GM12878 (cell line): Measurements from ENCODE around the gene PLEKHA5. TPM values are rescaled to one million over a fixed set of nuclear protein-coding genes. Genes with fewer than 3 reads are reported as not detected.

Experiments
- ATAC-seq: fragments of 200-7000 bp; cut with Tn5 transposase; 3 replicates; pipeline ENCODE4 v1.9.1; 2020; ENCODE audit warnings: mild to moderate bottlenecking, moderate library complexity
- BruUV-seq: library from RNA; stranded (reverse); fragments of 400-500 nt; replicated peaks from 2 replicates; lab custom pipeline; 2021; lab: Mats Ljungman, UMichigan
- CTCF ChIA-PET: fragments of 300-600 bp; sonication (Branson Sonifier 250); formaldehyde crosslinking; extraction: SDS; loops from one replicate; lab custom pipeline; 2021; ENCODE audit warnings: inconsistent platforms; lab: Yijun Ruan, JAX
- POLR2A ChIA-PET: fragments of 350-600 bp; formaldehyde crosslinking; extraction: SDS; loops from one replicate; lab custom pipeline; 2021; ENCODE audit warnings: inconsistent platforms; lab: Charles Lee
- RAD21 ChIA-PET: fragments of 300-600 bp; sonication (Branson Sonifier 250); formaldehyde crosslinking; loops from one replicate; lab custom pipeline; 2023; ENCODE audit warnings: antibody characterized with exemption; ENCODE audit not compliant: unreplicated experiment; lab: Charles Lee
- SMC1A ChIA-PET: fragments of 300-600 bp; sonication (Branson Sonifier 250); formaldehyde crosslinking; loops from one replicate; lab custom pipeline; 2023; ENCODE audit not compliant: unreplicated experiment, uncharacterized antibody; lab: Charles Lee
- DNase-seq: peaks from one replicate; pipeline ENCODE4 v3.0.0-alpha.2; 2011; ENCODE audit warnings: low read depth, low spot score
- FAIRE-seq: peaks from 3 replicates; lab custom pipeline; 2011; peaks lifted over from hg19 to GRCh38; lab: Jason Lieb, UNC
- H2AFZ ChIP-seq: 2 replicates; pipeline ENCODE4 v1.6.0; 2011; ENCODE audit warnings: low read depth, low read length, control low read depth; ENCODE audit not compliant: control insufficient read depth
- H3K27ac ChIP-seq: 2 replicates; pipeline ENCODE4 v1.5.1; 2011; ENCODE audit warnings: control low read depth; ENCODE audit not compliant: control insufficient read depth, insufficient read depth
- H3K27me3 ChIP-seq, 2 experiments: replicated peaks in 1 of 2; 2 replicates each; pipeline versions ENCODE4 v1.6.0 to v1.6.1; 2011; ENCODE audit warnings: low read length in 1 of 2; ENCODE audit not compliant: control insufficient read depth in 2 of 2, insufficient read depth in 2 of 2
- H3K36me3 ChIP-seq, 2 experiments: 2 replicates each; pipeline ENCODE4 v1.5.1; 2011; ENCODE audit warnings: low read length in 1 of 2; ENCODE audit not compliant: control insufficient read depth in 2 of 2, insufficient read depth in 2 of 2
- H3K4me1 ChIP-seq: 2 replicates; pipeline ENCODE4 v1.6.1; 2011; ENCODE audit warnings: mild to moderate bottlenecking, low read length, moderate library complexity, mixed read lengths; ENCODE audit not compliant: control insufficient read depth, insufficient read depth
- H3K4me2 ChIP-seq: 2 replicates; pipeline ENCODE4 v1.6.0; 2011; ENCODE audit warnings: control low read depth; ENCODE audit not compliant: control insufficient read depth, insufficient read depth
- H3K4me3 ChIP-seq: fragments of 200-600 bp; sonication (generic); 2 replicates; pipeline ENCODE4 v1.5.1; 2016
- H3K79me2 ChIP-seq: 2 replicates; pipeline ENCODE4 v1.6.0; 2011; ENCODE audit warnings: low read length; ENCODE audit not compliant: control insufficient read depth, insufficient read depth
- H3K9ac ChIP-seq: 2 replicates; pipeline ENCODE4 v1.8.0; 2011; ENCODE audit warnings: low read length, control low read depth, mixed read lengths; ENCODE audit not compliant: control insufficient read depth, insufficient read depth
- H3K9me3 ChIP-seq: replicated peaks from 3 replicates; pipeline ENCODE4 v1.5.1; 2011; ENCODE audit warnings: mild to moderate bottlenecking, low read length; ENCODE audit not compliant: control insufficient read depth, insufficient read depth
- H4K20me1 ChIP-seq: 2 replicates; pipeline ENCODE4 v1.6.0; 2011; ENCODE audit not compliant: control insufficient read depth, insufficient read depth
- EZH2 ChIP-seq: IDR thresholded peaks from 2 replicates; pipeline ENCODE4 v1.6.1; 2012; ENCODE audit warnings: low read depth, mild to moderate bottlenecking, control low read depth, inconsistent platforms, low read length, borderline replicate concordance; ENCODE audit not compliant: control insufficient read depth
- JUNB ChIP-seq: IDR thresholded peaks from 2 replicates; pipeline ENCODE4 v1.6.1; 2016; ENCODE audit warnings: antibody characterized with exemption, mild to moderate bottlenecking
- ZNF217 ChIP-seq: fragments of 450-650 bp; IDR thresholded peaks from 2 replicates; pipeline ENCODE4 v1.6.1; 2017; ENCODE audit warnings: antibody characterized with exemption, mild to moderate bottlenecking
- WGBS: methylation state at CpG from one replicate; pipeline ENCODE4 v1.1.6; 2016; ENCODE audit warnings: low lambda C conversion rate; ENCODE audit not compliant: insufficient replicate concordance, insufficient coverage; ENCODE audit errors: missing lambda C conversion rate; 5-methylcytosine and 5-hydroxymethylcytosine counted together
- in situ Hi-C: fragments of 300-500 bp; cut with MboI; formaldehyde crosslinking; loops from 9 replicates; pipeline ENCODE4 v1.14.3; 2018; ENCODE audit warnings: mixed read lengths
- intact Hi-C: fragments of 100-400 bp; cut with micrococcal nuclease; formaldehyde crosslinking; loops from one replicate; pipeline ENCODE4 v1.14.2; 2022; ENCODE audit not compliant: unreplicated experiment
- polyA plus RNA-seq, 11 experiments: library from polyadenylated mRNA; depleted of rRNA in 4 of 11; unstranded in 6 of 11; stranded (reverse) in 5 of 11; fragments of >200 nt; fragmentation: Nextera tagmentation in 4 of 11; fragmentation: Illumina TruSeq in 1 of 11; extraction: Ambion mirVana in 4 of 11; extraction: Trizol in 1 of 11; gene quantifications; 1 replicate in 1 of 11; 2 replicates in 10 of 11; pipeline versions ENCODE4 v1.2.1 to v1.2.3, GENCODE V29; 2011 to 2016; ENCODE audit warnings: inconsistent platforms in 2 of 11, missing spikeins in 2 of 11, low read depth in 1 of 11
- total RNA-seq, 4 experiments: library from RNA; depleted of rRNA in 3 of 4; stranded (reverse); fragments of >200 nt in 3 of 4; fragmentation: Illumina TruSeq in 1 of 4; extraction: Trizol in 1 of 4; gene quantifications; 2 replicates each; pipeline versions ENCODE4 v1.2.1 to v1.2.3, GENCODE V29; 2013 to 2021
- TF ChIP-seq, protein P1 (sequence below): fragments of 450-650 bp; formaldehyde crosslinking; IDR thresholded peaks from 2 replicates; pipeline ENCODE4 v1.5.0; 2022; ENCODE audit warnings: mild to moderate bottlenecking, missing genetic modification characterization
- TF ChIP-seq, protein P2 (sequence below): fragments of 150-350 bp; IDR thresholded peaks from 2 replicates; pipeline ENCODE4 v1.6.1; 2016; ENCODE audit warnings: low read depth, low read length

Gene PLEKHA5
- total and polyA plus RNA-seq, 10 of the 15 experiments (the other 5 are each of a cell fraction or from before 2014, with no cell fraction given): 0.09 to 0.33 (median 0.18) TPM; not detected in 3

DNA sequence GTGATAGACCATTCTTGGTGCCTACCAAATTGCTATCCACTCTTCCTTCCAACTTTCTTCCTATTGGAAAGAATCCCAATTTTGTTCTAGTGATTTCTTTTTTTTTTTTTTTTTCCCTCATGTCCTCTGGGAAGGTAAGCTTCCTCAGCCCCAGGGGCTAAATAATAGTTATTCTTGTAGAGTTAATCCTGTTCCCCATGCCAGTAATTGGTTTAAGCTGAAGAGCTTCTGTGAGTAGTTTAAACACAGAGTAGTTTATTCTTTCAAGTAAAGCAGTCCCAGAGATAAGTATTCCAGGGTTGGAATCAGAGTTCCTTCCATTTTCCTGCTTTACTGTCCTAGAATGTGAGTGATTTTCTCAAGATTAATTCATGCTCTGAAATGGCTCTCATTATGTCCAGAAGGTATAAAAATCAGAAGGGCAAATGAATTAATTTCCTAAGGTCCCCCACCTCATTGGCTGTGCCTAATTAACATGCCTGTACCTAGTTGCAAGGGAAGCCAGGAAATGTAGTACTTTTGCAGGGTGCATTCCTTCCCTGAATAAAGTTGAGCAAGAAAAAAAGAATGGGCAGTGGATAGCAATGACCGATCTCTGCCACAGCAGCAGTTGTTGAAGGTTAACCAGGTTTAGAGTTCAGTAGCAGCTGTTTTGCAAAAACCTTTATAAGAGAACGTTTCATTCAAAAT is 97.8 kb downstream of the PLEKHA5 start:
- no peaks in the 10 kb centered on the region for H3K79me2 ChIP-seq
- no peaks in the 10 kb centered on the region for H3K9me3 ChIP-seq
- no peaks in the 10 kb centered on the region for H4K20me1 ChIP-seq
- SMC1A ChIA-PET: interaction anchor here (0.6 to 1.7 kb wide), 2 partner anchors 12 to 74 kb away, joined by 3 to 4 read pairs; no protein-coding TSS in a partner anchor
- no peaks in the 10 kb centered on the region for H3K27me3 ChIP-seq
- POLR2A ChIA-PET: no interaction called here
- H3K4me3 ChIP-seq: no peak overlapping the region
- H3K36me3 ChIP-seq: no peaks in the 10 kb centered on the region
- in situ Hi-C loops: no loop called here
- FAIRE-seq (no peak), DNase-seq (no peak), ATAC-seq (no peak)
- CTCF ChIA-PET: no interaction called here
- no peak overlapping the region for H3K27ac ChIP-seq
- TF ChIP-seq, protein P1, sequence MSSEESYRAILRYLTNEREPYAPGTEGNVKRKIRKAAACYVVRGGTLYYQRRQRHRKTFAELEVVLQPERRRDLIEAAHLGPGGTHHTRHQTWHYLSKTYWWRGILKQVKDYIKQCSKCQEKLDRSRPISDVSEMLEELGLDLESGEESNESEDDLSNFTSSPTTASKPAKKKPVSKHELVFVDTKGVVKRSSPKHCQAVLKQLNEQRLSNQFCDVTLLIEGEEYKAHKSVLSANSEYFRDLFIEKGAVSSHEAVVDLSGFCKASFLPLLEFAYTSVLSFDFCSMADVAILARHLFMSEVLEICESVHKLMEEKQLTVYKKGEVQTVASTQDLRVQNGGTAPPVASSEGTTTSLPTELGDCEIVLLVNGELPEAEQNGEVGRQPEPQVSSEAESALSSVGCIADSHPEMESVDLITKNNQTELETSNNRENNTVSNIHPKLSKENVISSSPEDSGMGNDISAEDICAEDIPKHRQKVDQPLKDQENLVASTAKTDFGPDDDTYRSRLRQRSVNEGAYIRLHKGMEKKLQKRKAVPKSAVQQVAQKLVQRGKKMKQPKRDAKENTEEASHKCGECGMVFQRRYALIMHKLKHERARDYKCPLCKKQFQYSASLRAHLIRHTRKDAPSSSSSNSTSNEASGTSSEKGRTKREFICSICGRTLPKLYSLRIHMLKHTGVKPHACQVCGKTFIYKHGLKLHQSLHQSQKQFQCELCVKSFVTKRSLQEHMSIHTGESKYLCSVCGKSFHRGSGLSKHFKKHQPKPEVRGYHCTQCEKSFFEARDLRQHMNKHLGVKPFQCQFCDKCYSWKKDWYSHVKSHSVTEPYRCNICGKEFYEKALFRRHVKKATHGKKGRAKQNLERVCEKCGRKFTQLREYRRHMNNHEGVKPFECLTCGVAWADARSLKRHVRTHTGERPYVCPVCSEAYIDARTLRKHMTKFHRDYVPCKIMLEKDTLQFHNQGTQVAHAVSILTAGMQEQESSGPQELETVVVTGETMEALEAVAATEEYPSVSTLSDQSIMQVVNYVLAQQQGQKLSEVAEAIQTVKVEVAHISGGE (CRISPR knock-in tag): no peak
- TF ChIP-seq, protein P2, sequence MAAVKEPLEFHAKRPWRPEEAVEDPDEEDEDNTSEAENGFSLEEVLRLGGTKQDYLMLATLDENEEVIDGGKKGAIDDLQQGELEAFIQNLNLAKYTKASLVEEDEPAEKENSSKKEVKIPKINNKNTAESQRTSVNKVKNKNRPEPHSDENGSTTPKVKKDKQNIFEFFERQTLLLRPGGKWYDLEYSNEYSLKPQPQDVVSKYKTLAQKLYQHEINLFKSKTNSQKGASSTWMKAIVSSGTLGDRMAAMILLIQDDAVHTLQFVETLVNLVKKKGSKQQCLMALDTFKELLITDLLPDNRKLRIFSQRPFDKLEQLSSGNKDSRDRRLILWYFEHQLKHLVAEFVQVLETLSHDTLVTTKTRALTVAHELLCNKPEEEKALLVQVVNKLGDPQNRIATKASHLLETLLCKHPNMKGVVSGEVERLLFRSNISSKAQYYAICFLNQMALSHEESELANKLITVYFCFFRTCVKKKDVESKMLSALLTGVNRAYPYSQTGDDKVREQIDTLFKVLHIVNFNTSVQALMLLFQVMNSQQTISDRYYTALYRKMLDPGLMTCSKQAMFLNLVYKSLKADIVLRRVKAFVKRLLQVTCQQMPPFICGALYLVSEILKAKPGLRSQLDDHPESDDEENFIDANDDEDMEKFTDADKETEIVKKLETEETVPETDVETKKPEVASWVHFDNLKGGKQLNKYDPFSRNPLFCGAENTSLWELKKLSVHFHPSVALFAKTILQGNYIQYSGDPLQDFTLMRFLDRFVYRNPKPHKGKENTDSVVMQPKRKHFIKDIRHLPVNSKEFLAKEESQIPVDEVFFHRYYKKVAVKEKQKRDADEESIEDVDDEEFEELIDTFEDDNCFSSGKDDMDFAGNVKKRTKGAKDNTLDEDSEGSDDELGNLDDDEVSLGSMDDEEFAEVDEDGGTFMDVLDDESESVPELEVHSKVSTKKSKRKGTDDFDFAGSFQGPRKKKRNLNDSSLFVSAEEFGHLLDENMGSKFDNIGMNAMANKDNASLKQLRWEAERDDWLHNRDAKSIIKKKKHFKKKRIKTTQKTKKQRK: no peak
- TF ChIP-seq EZH2 (no peak), ZNF217 (no peak), JUNB (no peak)
- no TSS peak for BruUV-seq
- no peaks in the 10 kb centered on the region for H3K4me1 ChIP-seq
- intact Hi-C loops: no loop called here
- H3K4me2 ChIP-seq: no peak overlapping the region
- RAD21 ChIA-PET: no interaction called here
- H2AFZ ChIP-seq: no peak overlapping the region
- 50% methylated on average over 2 of the region's 2 CpGs for whole genome bisulfite sequencing
- H3K9ac ChIP-seq: no peak overlapping the region
